HuH-7.5 (cell line): Measurements from ENCODE around the gene CIB1.
"Not testable (repeated sequence)": the region's sequence is repeated elsewhere in the genome, so short reads cannot be mapped to it uniquely, and the experiment has no call there.

Experiments
- DNase-seq: peaks from one replicate; pipeline ENCODE4 v3.0.0; 2011; ENCODE audit warnings: low spot score

CIB1 gene

DNA sequence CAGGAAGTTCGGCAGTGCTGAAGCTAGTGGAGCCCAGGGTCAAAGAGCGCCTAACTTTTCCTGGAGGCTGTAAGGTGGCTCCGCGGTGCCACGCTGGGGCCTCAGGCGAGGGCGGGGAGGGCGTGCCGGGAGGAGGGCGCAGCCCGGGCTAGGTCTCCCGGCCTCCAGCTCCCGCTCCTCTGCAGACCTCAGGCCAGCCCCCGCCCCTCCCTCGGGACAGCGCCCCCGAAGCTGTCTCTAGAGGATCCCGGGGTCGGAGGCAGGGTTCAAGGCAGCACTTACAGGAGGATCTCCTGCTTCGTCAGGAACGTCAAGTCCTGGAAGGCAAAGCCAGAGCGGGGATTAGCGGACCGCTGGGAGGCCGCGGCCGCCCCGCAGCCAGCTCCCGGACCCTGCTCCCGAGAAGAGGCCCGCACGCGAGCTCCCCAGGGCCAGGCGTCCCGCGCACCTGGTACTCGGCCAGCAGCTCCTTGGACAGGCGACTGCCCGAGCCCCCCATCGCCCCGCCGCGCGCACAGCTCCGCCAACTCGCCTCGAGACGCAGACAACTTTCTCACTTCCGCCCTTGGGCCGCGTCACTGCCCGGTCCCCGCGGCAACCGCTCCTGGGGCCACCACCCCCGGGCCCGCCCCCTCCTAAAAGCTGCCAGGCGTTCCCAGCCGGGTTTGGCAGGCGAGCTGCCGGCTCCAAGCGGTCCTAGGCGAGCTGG, at the start of gene CIB1:
Gene CIB1, minus strand, starts transcription at position 555 of the 709 bp plus-strand sequence. Its CDS starts 56 bp downstream, at position 499.
- DNase-seq, result peak; percentile 97

- not testable (repeated sequence) for DNase-seq
Observed at GRCh38 chr15:90281637-90282036, 47.9 kb upstream of the CIB1 start.

GRCh38 chr15:90280743-90281142, 47.0 kb upstream of the CIB1 start:
- DNase-seq, result not testable (repeated sequence)

- DNase-seq, result not testable (repeated sequence)
Observed at GRCh38 chr15:90278467-90278866, 44.7 kb upstream of the CIB1 start.

DNA sequence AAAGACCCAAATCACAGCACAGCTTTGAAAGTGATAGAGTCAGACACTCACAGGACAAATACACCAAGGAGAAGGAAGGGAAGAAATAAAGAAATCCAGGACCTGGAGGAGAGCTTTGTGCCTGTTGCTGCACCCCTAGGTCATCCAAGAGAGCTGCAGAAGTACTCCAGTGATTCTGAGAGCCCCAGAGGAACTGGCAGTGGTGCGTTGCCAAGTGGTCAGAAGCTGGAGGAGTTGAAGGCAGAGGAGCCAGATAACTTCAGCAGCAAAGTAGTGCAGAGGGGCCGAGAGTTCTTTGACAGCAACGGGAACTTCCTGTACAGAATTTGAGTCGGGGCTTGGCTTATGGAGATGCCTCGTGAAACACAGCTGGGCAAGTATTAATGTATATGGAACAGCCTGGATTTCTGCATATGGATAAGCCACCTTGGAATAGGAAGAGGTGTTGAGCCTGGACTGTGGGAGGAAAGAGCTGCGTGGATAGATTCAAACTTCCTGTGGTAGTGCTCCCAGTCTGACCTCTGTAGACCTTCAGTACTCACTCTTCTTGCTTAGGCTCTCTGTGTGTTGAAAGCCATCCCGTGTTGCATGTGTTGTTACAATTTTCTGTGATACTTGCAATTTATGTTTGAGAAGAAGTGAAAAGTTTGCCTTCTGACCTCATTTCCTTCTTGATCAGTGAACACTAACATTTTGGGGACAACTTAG, 37.9 kb upstream of the CIB1 start:
- DNase-seq, result no peak

DNA sequence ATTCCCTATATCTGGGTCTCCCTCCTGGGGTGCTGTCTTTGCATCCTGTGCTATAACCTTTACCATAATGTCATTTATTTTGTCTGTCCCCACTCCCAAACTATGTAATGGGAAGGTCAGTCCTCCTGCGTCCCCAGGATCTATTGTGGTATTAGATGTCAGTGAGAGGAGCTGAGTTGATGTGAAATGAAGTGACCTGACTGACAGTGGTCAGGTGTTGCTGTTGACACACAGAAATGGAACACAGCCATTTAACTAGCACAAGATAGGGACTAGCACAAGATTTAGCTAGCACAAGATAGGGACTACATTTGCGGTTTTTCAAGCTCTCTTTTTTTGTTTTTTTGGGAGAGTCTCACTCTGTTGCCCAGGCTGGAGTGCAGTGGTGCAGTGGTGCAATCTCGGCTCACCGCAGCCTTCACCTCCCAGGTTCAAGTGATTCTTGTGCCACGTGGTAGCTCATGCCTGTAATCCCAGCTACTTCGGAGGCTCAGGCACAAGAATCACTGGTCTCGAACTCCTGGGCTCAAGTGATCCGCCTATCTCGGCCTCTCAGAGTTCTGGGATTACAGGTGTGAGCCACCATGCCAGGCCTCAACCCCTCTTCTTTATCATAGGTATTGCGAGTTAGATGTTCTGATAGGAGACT, 36.9 kb upstream of the CIB1 start:
- no peak for DNase-seq

DNA sequence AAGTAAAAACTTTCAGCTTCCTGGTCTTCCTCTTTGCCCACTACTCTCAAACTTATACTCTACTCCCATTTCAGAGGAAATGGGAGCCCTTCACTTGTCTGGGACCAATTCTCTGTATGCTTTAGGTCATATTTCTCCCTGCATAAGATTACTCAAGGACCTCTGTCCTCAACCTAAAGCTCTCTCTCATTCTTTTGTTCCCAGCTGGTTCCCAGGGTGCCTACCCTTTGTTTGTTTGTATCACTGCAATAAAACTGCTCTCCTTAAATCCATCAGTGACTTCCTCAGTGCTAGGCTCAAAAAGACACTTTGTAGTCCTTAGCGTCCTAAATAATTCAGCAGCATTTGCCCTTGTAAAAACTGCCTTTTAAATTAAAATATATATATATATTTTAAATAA, 34.7 kb upstream of the CIB1 start:
- DNase-seq, result no peak

- DNase-seq, result no peak
Observed at GRCh38 chr15:90266485-90266884, 32.7 kb upstream of the CIB1 start.

DNA sequence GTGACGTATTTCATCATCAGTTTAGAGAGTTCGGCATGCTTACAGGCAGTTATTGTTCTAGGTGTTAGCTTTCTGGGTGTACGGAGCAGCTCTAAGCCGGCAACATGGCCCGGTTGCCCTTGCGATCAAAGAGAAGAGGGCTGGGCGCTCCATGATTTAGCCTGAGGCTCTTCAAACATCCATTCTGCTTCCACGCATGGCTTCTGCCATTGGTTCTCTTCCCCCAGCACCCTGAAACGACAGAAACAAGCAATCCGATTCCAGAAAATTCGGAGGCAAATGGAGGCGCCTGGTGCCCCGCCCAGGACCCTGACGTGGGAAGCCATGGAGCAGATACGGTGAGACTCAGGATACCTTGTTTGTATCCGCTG, 32.3 kb upstream of the CIB1 start:
- peak; percentile 60 for DNase-seq

DNA sequence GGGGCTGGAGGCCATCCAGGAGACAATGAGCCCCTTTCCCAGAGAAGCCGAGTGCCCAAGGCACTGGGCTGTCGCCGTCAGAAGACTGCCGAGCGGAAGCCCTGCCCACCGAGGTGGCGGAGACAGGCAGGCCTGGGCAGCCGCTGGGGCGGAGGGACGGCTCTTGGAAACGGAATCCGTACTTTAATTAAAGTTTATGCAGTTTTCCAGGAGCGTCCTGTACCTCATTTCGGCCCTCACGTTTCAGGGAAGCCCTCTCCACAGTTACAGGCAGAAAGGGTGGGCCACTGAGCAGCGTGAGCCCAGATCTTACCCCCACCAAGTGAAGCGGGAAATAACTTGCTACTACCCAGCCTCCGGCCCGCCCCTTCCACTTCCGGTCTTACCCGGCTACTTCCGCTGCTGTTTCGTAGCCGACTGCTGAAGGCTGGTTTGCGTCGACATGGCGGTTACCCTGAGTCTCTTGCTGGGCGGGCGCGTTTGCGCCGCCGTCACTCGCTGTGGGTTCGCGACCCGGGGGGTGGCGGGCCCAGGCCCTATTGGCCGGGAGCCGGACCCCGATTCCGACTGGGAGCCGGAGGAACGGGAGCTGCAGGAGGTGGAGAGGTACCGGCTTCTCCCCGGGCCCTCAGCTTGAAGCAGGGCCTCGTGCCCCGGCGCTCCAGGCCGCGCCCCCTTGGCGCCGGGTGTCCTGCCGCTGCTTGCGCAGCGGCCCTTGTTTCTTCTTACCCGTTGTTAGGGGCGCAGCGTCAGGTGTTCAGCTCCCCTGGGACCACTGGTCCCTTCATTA, 31.7 kb upstream of the CIB1 start, which contains the start of gene NGRN:
Gene NGRN, plus strand, starts transcription at position 402 of the 790 bp plus-strand sequence. Its CDS starts 41 bp downstream, at position 443.
- DNase-seq, result peak; percentile 89

DNA sequence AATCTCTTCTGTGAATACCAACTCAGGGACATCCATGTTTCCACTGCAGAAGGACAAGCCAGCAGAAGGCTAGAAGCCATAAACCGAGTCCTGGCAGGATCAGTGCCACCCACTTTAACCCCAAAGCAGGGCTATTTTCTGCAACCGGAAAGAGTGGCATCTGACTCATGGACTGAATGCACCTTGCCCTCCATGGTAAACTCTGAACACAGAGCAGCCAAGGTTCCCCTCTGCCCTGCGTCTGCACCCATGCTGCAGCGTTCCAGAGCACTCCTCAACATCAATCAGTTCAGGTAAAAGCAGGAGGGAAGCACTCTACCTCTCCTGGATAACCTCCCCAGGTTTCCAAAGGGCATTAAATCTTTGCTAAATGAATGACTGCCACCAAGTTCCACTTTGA, 30.9 kb upstream of the CIB1 start:
- DNase-seq, result no peak

- no peak for DNase-seq
Observed at GRCh38 chr15:90262426-90262825, 28.7 kb upstream of the CIB1 start.

DNA sequence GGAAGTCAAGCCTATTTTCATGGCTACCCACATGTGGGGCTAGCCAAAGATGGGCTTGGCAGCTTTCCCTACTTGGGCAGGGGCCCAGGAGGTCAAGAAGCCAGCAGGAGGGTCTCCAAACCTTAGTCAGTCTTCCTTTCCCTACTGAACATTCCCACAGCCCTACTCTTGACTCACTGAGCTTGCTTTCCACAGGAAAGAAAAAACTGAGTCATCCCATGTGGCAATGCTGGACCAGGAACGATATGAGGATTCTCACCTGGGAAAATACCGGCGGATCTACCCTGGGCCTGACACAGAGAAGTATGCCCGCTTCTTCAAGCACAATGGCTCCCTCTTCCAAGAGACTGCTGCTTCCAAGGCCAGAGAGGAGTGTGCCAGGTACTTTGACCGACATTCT, 28.1 kb upstream of the CIB1 start:
- DNase-seq, result no peak

GRCh38 chr15:90260731-90261130, 27.0 kb upstream of the CIB1 start:
- DNase-seq, result not testable (repeated sequence)

GRCh38 chr15:90259524-90259923, 25.8 kb upstream of the CIB1 start:
- no peak for DNase-seq

DNA sequence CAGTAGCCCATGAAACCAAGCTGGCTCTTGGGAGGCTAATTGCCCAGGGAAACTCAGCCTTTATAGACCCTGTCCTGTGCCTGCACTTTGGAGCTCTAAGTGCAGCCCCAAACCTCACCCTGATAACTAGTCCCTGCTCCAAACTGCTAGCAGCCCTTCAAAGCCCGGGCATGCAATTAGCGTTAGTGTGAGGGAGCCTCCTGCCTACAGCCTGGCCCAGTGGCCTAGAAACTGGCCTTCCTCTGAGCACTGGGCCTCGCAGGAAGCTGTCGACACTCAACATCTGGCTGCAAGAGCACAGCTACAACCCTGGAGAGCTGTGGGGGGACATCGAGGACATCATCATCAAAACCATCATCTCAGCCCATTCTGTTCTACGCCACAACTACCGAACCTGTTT, 24.0 kb upstream of the CIB1 start:
- DNase-seq, result no peak

DNA sequence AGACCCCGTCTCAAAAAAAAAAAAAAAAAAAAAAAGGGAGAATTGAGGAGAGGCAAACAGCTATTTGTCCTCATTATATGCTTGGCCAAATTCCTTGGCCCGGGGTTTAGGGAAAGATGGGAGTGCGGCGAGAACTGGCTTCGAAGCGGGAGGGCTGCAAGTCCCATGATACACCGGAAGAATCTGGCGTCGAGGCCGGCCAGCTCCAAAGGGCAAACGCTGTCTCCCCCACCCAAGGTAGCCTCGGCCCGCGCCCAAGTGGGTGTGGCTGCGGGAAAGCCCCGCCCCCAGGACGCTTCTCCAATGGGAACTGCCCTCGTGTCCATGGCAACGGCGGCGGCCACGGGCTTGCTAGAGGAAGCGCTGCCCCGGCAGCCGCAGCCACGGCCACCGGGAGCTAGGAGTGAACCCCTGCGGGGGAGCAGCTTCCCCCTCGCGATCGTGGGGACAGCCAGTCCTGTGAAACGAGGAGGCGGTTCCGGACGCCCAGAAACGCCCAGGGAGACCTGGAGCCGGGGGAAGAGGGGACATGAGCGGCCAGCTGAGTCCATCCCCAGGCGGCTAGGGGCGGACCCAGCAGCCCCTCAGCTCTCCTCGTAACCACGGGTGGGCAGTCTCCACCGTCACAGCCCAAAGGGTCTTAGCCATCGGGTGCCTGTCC, 15.6 kb upstream of the CIB1 start, which contains the start of gene TTLL13:
Gene TTLL13, plus strand, starts transcription at position 354 of the 661 bp plus-strand sequence. CDS start 1,075 bp downstream, outside the sequence.
- DNase-seq, result peak; percentile 95

DNA sequence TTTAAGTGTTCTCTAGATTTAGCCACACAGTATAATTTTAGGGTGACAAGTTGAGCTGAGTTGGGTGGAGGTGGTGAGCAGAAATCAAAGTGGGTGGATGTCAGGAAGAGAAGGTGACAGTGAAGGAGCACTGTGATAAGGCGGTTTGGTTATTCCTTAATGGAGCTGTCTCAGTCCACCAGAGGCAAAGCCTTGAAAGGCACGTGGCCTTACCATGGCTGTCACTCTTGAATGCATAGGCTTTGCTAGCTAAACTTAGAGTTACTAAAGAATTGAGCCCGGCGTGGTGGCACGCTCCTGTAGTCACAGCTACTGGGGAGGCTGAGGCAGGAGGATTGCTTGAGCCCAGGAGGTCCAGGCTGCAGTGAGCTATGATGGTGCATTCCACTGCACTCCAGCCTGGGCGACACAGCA, 15.1 kb upstream of the CIB1 start:
- no peak for DNase-seq

DNA sequence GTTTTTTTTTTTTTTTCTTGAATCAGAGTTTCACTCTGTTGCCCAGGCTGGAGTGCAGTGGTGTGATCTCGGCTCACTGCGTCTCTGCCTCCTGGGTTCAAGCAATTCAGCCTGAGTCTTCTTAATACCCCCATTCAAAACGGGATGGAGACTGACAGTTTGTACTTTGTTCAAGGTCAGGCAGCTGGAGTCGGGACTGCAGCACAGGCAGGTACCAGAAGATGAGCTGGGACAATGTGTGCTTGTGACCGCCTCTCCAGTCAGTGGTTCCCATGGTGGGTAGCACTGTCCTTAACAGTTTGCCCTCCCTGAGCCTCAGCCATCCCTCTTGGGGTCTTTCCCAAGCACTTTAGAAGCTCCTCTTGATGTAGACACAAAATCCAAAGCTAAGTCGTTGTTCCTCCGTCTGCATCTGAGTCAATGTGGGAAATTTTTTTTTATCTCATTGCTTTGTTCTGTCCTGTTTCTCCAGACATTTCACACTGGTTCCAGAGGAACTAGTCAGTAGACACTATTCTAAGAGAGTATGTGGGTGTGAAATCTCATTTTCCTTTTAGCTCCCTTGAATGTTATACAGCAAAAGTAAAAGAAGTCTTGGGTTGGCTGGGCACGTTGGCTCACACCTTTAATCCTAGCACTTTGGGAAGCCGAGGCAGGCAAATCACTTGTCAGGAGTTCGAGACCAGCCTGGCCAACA, 10.3 kb upstream of the CIB1 start:
- no peak for DNase-seq

DNA sequence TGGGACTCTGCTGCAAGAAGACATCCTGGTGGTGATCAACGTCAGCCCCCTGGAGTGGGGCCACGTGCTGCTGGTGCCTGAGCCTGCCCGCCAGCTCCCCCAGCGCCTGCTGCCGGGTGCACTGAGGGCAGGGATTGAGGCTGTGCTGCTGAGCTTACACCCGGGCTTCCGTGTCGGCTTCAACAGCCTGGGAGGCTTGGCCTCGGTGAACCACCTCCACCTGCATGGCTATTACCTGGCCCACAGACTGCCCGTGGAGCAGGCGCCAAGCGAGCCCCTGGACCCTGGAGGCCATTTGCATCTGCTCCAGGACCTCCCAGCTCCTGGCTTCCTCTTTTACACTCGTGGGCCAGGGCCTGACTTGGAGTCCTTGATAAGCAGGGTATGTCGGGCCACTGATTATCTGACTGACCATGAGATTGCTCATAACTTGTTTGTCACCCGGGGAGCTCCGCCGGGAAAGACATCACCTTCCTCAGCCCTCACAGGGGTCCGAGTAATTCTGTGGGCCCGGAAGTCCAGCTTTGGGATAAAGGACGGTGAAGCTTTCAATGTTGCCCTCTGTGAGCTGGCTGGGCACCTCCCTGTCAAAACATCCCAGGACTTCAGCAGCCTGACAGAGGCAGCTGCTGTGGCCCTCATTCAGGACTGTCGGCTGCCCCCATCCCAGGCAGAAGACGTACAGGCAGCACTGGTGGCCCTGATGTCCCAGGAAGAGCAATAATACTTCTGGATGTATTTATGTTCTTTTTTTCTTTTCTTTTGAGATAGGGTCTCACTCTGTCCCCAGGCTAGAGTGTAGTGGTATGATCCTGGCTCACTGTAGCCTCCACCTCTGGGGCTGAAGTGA, 7.8 kb upstream of the CIB1 start:
- no peak for DNase-seq
